Stomach (tissue), 9 donors: ENCODE results near the gene CDKN2B. TPM values are rescaled to one million over a fixed set of nuclear protein-coding genes. Genes with fewer than 3 reads are reported as not detected.

Experiments
- DNase-seq, 2 donors: peaks; one replicate each; pipeline versions ENCODE4 v3.0.0 to v3.0.0-alpha.2; 2013 to 2019
- H3K27ac ChIP-seq, 5 donors: fragments of 200-600 bp in 4 of 5; sonication (generic) in 4 of 5; one replicate each; pipeline ENCODE4 v1.5.1; 2013 to 2019; ENCODE audit warnings: mild to moderate bottlenecking in 1 of 5, moderate library complexity in 1 of 5
- H3K27me3 ChIP-seq, 3 donors: fragments of 200-600 bp; sonication (generic); one replicate each; pipeline ENCODE4 v1.5.1; 2017 to 2019; ENCODE audit warnings: mixed run types in 1 of 3
- H3K36me3 ChIP-seq, 4 donors: fragments of 200-600 bp; sonication (generic); 1 replicate in 3 of 4; 2 replicates in 1 of 4; pipeline ENCODE4 v1.5.1; 2016 to 2019
- H3K4me1 ChIP-seq, 4 donors: fragments of 200-600 bp; sonication (generic); one replicate each; pipeline ENCODE4 v1.5.1; 2016 to 2019
- H3K4me3 ChIP-seq, 4 donors: fragments of 200-600 bp; sonication (generic) in 3 of 4; one replicate each; pipeline ENCODE4 v1.5.1; 2016 to 2019; ENCODE audit warnings: mild to moderate bottlenecking in 1 of 4
- H3K9me3 ChIP-seq, 4 donors: fragments of 200-600 bp; sonication (generic); one replicate each; pipeline ENCODE4 v1.5.1; 2016 to 2019
- EP300 ChIP-seq: sonication (generic); formaldehyde crosslinking; IDR thresholded peaks from one replicate; pipeline ENCODE4 v1.6.1; 2017; ENCODE audit warnings: antibody characterized with exemption
- POLR2A ChIP-seq, 4 donors: fragments of 450-650 bp; IDR thresholded peaks; one replicate each; pipeline ENCODE4 v1.6.1; 2016; ENCODE audit warnings: antibody characterized with exemption in 4 of 4, control low read depth in 2 of 4, mild to moderate bottlenecking in 1 of 4, moderate library complexity in 1 of 4
- POLR2AphosphoS5 ChIP-seq, 3 donors: sonication (generic); formaldehyde crosslinking; IDR thresholded peaks; one replicate each; pipeline ENCODE4 v1.6.1; 2016; ENCODE audit warnings: antibody characterized with exemption in 3 of 3
- WGBS, 5 donors: extraction: QIAGEN DNeasy Blood & Tissue Kit in 3 of 5; methylation state at CpG; one replicate each; pipeline versions ENCODE4 v1.1.5 to v1.1.7; 2013 to 2018; 5-methylcytosine and 5-hydroxymethylcytosine counted together
- intact Hi-C: fragments of 100-400 bp; cut with DNase I; formaldehyde crosslinking; loops from one replicate; pipeline ENCODE4 v1.15.1; 2023; ENCODE audit warnings: low total_unique reads
- polyA plus RNA-seq, 3 donors: library from polyadenylated mRNA; stranded (reverse); fragments of 200-250 nt; gene quantifications; one replicate each; pipeline ENCODE4 v1.2.3, GENCODE V29; 2013
- total RNA-seq, 5 donors: library from RNA; depleted of rRNA; stranded (reverse); fragments of >200 nt; gene quantifications; one replicate each; pipeline versions ENCODE4 v1.1.0 to v1.2.3, GENCODE V29; 2014 to 2016
- TF ChIP-seq, protein P1 (sequence below), 7 experiments: fragments of 450-650 bp in 4 of 7; fragments of 200-600 bp in 3 of 7; sonication (generic) in 3 of 7; IDR thresholded peaks; one replicate each; pipeline ENCODE4 v1.5.1; 2016 to 2019; ENCODE audit warnings: antibody characterized with exemption in 7 of 7, control low read depth in 2 of 7, mild to moderate bottlenecking in 1 of 7
- donor health status: healthy with polysubstance abuse.
- donor health status: Bipolar disorder and iron deficiency.
- donor health status: healthy.

The CDKN2B gene
- total and polyA plus RNA-seq, 8 donors, result 0.58 to 152 (median 4.7) TPM; not detected in 1

DNA sequence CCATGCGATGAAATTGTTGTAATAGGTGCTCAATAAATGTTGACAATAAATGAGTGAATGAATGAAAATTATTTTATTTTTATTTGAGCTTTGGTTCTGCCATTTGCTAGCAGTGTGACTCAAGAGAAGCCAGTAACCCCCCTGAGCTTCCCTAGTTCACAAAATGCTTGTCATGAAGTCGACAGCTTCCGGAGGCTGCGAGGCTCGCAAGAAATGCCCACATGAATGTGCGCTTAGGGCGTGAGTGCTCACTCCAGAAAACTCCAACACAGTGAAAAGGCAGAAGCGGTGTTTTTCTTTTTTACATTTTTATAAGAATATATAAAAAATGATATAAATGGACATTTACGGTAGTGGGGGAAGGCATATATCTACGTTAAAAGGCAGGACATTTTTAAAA is 41.4 kb downstream of the CDKN2B start:
- H3K27ac ChIP-seq, result no peak overlapping the region

DNA sequence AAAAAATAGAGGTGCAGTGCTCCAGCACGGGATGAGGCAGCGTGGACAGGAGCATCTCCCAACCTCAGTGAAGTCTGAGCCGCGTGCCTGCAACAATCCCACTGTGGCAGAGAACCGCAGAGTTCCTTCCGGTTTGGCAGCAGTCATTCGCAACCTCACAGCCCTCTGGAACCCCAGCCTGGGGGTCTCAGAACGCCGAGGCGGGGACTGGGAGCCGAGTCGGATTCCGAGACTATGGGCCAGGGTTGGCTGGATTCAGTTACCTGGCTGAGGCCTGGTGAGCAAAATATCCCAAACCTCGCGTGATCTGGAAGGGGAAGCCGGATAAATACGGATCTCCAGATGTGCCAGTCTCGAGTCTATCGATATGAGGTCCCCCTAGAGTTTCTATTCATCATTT is 41.9 kb downstream of the CDKN2B start:
- peaks cover 11 to 43% (median 32%) of the 10 kb centered on the region in 4 donors for H3K4me1 ChIP-seq
- H3K4me3 ChIP-seq, result no peak overlapping the region
- TF ChIP-seq, protein P1, sequence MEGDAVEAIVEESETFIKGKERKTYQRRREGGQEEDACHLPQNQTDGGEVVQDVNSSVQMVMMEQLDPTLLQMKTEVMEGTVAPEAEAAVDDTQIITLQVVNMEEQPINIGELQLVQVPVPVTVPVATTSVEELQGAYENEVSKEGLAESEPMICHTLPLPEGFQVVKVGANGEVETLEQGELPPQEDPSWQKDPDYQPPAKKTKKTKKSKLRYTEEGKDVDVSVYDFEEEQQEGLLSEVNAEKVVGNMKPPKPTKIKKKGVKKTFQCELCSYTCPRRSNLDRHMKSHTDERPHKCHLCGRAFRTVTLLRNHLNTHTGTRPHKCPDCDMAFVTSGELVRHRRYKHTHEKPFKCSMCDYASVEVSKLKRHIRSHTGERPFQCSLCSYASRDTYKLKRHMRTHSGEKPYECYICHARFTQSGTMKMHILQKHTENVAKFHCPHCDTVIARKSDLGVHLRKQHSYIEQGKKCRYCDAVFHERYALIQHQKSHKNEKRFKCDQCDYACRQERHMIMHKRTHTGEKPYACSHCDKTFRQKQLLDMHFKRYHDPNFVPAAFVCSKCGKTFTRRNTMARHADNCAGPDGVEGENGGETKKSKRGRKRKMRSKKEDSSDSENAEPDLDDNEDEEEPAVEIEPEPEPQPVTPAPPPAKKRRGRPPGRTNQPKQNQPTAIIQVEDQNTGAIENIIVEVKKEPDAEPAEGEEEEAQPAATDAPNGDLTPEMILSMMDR (IDR thresholded peaks at IDR 0.05), result no peak
- TF ChIP-seq POLR2A (IDR thresholded peaks at IDR 0.05) (no peak), EP300 (no peak), POLR2AphosphoS5 (IDR thresholded peaks at IDR 0.05) (no peak)
- 10 to 14% (median 12%) methylated on average over 18 to 19 of the region's 19 CpGs for WGBS, 5 donors
- H3K9me3 ChIP-seq, result peaks cover 0 to 36% (median 22%) of the 10 kb centered on the region in 4 donors
- no peaks in the 10 kb centered on the region for H3K36me3 ChIP-seq
- peak in 1 of 2 donors; percentile 4 for DNase-seq
- H3K27me3 ChIP-seq, result peaks cover 44 to 100% (median 76%) of the 10 kb centered on the region in 3 donors
- intact Hi-C loops, result no loop called here
- H3K27ac ChIP-seq, result no peak overlapping the region

More for the DNA sequence above, 41.4 kb downstream of the CDKN2B start:
- 21 to 33% (median 30%) methylated on average over 10 of the region's 10 CpGs for WGBS, 5 donors
- Histone ChIP-seq H3K9me3 (peaks cover 0 to 36% (median 22%) of the 10 kb centered on the region in 4 donors), H3K27me3 (peaks cover 47 to 100% (median 81%) of the 10 kb centered on the region in 3 donors), H3K36me3 (no peaks in the 10 kb centered on the region), H3K4me3 (no peak overlapping the region), H3K4me1 (peaks cover 11 to 43% (median 32%) of the 10 kb centered on the region in 4 donors)
- peak in 1 of 2 donors; percentile 15 for DNase-seq
- intact Hi-C loops, result no loop called here
- TF ChIP-seq POLR2AphosphoS5 (IDR thresholded peaks at IDR 0.05), result no peak
- no peak for TF ChIP-seq POLR2A (IDR thresholded peaks at IDR 0.05)
- TF ChIP-seq, protein P1 (IDR thresholded peaks at IDR 0.05), result no peak
- TF ChIP-seq EP300, result no peak

DNA sequence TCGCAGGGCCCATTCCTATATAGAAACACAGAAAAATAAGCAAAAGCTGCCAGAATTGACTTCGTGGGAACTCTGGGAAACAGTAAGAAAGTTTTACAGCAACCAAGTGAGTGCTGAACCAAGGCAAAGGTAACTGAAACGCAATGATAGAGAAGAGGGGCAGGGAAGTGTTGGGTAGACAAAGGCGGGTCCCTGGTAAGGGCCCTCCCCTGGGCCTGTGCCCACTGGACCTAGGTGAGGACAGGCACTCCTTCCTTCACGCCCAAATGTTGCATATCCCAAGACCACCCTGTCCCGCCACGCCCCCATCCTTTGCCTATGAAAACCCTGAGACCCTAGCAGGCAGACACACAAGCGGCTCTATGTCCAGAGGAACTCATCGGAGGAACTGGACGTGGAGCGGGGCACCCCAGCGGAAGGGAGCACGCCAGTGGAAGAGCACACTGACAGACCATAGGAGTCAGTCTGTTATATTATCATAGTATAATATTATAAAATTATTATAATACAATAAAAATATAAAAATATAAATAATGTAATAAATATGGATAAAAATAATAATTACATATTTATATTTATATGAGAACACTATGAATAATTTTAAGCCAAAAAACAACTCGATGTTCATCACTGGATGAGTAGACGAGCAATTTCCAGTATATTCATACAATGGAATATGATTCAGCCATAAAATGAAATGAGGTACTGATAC is 42.8 kb downstream of the CDKN2B start:
- Histone ChIP-seq H3K4me3 (no peak overlapping the region), H3K27ac (no peak overlapping the region), H3K36me3 (no peaks in the 10 kb centered on the region), H3K27me3 (peaks cover 44 to 100% (median 70%) of the 10 kb centered on the region in 3 donors), H3K9me3 (peaks cover 0 to 36% (median 22%) of the 10 kb centered on the region in 4 donors), H3K4me1 (peaks cover 11 to 41% (median 32%) of the 10 kb centered on the region in 4 donors)
- TF ChIP-seq EP300 (no peak), POLR2AphosphoS5 (IDR thresholded peaks at IDR 0.05) (no peak), POLR2A (IDR thresholded peaks at IDR 0.05) (no peak)
- TF ChIP-seq, protein P1 (IDR thresholded peaks at IDR 0.05), result no peak
- DNase-seq, result no peak
- WGBS, 5 donors, result 16 to 25% (median 21%) methylated on average over 15 of the region's 15 CpGs
- intact Hi-C loops, result no loop called here

DNA sequence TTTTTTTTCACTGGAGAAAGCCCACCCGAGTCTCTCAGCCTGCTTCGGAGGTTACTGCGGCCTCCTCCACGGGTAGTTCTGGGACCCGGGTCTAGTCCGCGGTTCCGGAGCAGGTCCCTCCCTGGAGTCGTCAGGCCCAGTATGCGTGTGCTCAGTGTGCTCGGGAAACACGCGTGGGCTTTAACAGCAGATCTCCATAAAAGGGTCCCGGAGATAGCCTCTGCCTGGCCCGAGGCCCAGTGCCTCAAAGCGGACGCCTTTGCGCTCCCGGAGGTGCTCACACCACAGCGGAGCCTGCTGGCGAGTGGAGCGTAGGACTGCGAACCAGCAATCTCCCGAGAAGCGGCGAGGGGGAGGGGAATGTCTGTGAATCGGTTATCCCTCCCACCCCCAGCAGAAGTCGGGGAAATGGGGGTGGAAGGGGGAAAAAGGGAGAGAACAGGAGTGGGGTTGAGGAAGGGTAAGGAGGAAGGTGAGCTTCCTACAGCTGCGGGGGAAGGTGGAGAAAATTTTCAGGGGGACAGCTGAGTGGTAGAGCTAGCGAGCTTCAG is 43.6 kb downstream of the CDKN2B start:
- TF ChIP-seq, protein P1 (IDR thresholded peaks at IDR 0.05), result peak in 2 of 7 experiments; percentile 28 to 36
- TF ChIP-seq POLR2A (IDR thresholded peaks at IDR 0.05), result no peak
- intact Hi-C loops, result no loop called here
- peak; percentile 67 to 84 for DNase-seq
- peaks cover 0 to 31% (median 22%) of the 10 kb centered on the region in 4 donors for H3K9me3 ChIP-seq
- 2 to 5% (median 3%) methylated on average over 29 to 30 of the region's 30 CpGs for WGBS, 5 donors
- H3K4me3 ChIP-seq, result peak overlapping the region; percentile 15 to 44 (median 29)
- H3K27ac ChIP-seq, result no peak overlapping the region
- H3K27me3 ChIP-seq, result peaks cover 37 to 100% (median 62%) of the 10 kb centered on the region in 3 donors
- peaks cover 11 to 33% (median 26%) of the 10 kb centered on the region in 4 donors for H3K4me1 ChIP-seq
- no peaks in the 10 kb centered on the region for H3K36me3 ChIP-seq
